Suppressor macrophage (primary cell): ENCODE results near the gene MAP1B.
A peak's percentile ranks its signal among the peaks of the same experiment; 100 is the strongest.
"Not testable (repeated sequence)": the region's sequence is repeated elsewhere in the genome, so short reads cannot be mapped to it uniquely, and the experiment has no call there.

Experiments
- DNase-seq, 4 experiments: peaks; one replicate each; pipeline ENCODE4 v3.0.0-alpha.2; 2020 to 2022

Gene MAP1B

DNA sequence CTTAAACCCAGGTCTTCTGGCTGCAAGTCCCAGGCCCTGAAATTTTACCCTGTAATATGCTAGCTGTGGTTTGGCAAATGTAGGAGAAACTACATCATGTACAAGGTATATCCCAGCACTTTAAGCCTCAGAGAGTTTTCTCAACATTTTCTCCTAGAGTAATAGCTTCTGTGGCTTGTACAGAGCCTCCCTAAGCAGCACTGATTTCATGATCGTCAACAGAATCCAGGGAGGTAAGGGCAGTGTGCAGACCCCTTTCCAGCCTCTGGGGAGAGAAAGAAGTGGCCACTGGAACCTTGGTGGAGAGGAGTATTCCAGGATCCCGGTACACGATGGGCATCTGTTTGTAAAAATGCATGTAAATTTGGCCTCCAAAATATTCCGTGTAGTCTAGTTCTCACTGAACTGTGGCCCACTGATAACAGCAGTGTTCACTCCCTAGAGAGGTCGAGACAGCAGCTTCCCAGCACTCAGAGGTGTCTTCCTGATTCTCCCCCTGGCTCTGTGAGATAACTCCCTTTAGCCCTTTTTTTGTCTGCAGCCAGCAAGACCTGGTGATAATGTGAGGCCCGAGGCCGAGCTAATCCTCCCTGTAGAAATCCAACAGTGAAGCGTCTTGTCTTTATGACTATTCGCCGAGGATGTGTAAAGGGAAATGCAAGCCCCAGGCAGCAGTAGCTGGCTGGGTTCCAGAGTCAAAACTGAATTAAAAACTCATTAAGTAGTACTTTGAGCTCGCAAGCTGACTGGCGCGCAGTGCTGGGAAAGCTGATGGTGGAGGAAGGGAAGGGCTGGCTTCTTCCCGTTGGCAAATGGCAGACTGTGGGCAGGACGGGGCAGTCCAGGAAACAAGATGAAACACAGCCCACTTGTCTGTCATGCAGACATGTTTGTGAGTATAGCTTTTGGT lies 59.0 kb downstream of the MAP1B start:
- peak in 3 of 4 experiments; percentile 3 to 5 (median 5) for DNase-seq

DNA sequence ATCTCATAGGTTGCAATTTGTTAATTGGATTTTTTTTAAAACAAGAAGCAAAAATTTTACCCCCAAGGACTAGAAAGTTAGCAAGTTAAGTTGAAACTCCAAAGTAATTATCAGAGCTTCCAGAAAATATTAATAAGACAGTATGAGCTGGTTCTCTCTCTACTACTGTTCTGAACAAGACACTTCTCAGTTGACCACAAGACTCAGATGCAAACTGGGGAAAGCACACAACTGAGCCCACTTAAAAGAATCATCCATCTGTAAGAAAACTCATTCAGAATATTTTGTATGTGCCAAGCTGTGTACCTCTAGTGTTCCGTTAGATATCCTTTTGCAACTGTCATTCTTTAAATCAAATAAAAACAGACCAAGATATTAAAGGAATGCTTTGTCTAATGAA lies 60.0 kb downstream of the MAP1B start:
- DNase-seq: no peak

DNA sequence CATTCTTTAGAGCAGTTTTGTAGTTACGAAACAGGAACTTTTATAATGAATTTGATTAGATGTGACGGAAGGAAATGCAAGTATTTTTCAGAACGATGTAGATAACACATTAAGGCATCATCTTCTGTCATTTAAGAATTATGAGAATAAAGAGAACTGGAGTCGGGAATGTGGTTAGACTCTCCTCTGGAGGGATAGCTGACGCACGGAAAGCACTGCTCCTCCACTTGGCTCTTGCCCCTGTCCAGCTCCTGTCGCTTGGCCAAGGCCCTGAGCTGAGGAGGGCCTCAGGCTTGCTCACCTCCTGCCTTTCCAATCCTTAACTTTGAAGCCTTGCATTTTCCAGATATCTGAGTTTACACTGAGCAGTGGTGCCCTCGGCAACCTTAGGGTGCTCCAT lies 60.5 kb downstream of the MAP1B start:
- no peak for DNase-seq

DNA sequence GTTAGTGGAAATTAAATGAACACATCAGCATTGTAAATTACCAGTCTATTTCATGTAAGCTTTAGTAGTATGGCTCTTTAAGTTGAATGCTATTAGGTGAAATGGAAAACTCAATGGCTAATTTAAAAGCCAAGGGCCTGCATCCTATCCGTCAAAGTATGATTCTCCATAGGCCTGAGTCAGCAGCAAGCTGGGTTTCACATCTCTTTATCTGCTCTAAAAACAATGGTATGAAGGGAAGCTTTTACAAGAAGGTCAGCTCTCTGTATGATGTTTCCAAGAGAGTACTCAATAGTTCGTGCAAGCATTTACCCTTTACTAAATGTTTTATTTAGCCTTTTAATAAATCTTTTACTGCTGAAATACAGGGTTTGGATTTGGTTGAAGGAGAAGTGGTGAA lies 62.8 kb downstream of the MAP1B start:
- DNase-seq: no peak

DNA sequence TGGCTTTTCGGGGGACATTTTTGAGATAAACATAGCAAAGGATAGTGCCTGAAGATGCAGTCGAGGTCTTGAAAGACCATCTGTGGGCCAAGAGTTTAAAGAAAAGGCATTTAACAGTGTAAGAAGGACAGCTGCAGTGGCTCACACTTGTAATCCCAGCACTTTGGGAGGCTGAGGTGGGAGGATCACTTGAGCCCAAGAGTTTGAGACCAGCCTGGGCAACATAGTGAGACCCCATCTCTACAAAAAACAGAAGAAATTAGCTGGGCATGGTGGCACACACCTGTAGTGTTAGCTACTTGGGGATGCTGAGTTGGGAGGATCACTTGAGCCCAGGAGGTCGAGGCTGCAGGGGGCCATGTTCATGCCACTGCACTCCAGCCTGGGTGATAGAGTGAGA lies 63.9 kb downstream of the MAP1B start:
- not testable (repeated sequence) for DNase-seq

DNA sequence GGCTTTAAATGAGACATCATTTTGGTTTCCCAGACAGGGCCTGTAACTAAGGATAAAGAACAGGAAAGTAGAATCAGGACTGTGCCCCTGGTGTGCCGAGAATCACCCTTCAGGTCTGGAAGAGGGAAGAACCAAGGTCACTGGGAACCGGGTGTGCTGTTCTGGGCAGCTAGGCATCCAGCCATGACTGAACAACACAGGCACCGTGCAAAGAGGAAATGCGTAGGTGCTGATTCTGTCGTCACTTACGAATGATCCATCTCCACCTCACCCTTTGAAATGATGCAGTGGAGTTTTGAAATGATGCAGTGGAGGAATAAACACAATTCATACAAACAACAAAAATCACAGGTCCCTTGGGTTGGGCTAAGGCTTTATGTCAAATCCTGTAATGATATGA lies 64.4 kb downstream of the MAP1B start:
- peak in 1 of 4 experiments; percentile 3 for DNase-seq

DNA sequence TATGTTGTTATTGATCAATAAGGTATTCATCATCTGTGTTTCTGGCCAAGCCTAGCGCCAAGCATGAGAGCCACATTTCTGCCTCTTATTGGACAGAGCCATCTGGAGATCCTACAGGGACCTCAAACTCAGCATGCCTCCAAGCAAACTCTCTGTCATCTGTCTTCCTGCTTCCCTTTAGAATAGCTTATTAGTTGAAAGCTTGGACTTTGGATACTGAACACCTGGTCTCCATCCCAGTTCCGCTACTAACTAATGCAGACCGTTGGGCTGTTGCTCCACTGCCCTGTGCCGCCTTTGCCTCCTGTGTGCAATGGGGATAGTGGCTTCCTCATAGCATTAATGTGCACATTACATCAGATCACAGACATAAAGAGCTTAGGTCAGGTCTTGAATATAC lies 65.5 kb downstream of the MAP1B start:
- DNase-seq: no peak

DNA sequence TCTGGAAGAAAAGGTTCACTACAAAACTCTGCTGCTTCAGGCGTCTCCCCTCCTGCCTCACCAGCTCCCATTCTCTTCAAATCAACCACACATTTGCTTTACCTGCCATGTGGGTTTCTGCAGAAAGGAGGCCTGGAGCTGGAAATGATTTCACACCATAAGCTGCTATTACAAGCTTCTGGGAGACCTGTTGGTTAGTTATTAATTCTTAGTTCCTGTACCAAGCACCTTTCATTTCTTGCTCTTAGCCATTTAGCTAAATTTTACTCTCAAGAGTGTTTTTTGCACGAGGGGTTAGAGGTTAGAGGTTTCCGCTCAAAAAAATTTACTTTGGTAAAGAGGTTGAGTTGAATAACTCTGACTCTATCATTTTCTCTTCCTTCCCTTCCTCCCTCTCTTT lies 70.3 kb downstream of the MAP1B start:
- no peak for DNase-seq

DNA sequence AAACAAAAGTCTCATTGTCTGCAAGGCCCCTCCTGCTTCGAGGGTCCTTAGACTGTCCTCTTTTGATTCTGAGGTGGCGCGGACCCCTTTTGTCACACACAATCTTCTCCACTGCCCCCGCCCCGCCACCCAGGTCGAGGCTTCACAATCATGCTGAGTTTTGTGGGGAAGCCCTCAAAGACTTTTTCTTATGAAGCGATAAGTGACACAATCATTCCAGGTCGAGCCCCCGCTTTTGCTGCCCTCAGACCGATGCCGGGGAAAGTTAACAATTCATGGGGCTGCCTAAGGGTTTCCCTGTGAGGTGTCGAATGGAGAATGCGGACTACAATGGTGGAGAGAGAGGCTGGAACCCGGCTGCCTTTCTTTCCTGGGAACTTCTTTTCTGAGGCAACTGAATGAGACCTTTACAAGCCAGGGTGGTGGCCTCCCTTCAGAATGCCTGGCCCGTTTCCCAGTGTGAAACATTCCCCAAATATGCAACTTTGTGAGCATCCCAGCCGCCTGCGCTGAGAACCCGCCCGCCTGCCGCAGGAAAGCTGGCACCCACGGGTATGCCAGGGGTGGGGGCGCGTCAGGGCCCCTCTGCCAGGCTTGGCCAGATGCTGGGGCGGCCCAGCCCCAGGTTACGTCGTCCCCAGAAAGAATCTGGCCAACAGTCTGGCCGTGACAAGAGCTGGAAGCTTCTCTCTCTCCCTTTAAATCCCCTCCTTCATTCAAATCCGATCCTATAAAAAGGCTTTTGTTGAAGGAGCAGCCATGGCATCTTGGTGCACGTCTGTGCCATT lies 71.9 kb downstream of the MAP1B start:
- no peak for DNase-seq

DNA sequence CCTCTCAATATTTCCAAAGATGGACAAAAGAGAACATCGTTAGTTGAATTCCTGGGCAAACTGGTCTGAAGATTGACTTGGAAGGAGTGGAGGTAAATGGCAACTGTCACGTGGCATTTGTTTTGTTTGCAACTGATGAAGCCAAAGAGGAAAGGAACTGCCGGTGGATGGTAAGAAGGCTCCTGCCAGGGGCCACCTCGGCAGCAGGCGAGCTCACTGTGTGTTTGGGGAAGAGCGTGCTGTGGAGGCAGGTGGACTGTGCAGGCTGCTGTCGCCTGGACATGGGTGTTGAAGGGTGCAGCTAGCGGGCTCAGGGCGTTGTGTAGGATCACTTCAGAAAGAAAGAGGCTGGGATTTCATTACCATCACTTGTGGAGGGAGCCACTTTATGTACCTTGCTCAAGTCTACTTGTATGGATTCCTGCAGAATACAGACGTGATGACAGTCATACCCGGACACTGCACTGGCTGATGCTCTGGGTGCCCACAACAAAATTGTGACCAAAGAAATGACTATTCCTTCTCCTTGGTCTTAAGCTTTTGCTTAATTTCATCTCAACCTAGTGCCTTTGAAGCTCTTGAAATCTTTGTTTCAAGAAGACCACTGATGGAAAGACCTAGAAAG lies 72.7 kb downstream of the MAP1B start:
- no peak for DNase-seq

DNA sequence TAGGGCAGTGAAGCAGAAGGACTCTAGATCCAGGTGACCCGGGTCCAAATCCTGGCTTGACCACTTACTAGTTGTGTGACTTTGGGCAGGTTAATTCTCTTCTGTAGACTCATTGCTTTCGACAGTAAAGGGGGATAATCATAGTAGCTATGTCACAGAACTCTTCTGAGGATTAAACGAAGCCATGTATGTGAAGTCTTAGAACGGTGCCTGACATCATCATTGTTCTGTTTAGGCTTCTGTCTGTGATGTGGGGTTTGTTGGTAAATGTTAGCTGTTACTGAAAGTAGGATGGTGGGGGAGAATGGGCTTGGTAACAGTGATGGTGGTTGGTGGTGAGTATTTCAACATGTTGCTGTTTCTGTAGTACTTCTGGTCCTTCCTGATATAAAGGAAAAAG lies 73.7 kb downstream of the MAP1B start:
- no peak for DNase-seq

DNA sequence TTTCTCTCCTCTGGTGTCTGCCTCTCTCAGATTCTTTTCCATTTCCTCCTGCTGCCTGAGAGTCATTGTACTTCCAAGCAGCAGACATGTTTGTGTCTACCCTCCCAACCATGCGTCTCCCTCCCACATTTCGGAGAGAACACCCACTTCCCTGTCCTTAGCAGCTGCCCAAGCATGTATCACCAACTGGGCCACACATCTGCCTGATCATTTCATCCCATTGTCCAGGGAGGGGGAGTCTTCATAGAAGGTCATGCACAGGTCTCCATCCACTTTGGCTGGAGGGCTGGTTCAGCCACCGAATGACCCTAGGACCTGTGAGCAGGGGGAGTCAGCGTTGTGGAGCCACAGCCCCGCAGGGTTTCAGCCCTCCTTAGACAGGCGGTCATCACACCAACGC lies 75.4 kb downstream of the MAP1B start:
- DNase-seq: no peak

DNA sequence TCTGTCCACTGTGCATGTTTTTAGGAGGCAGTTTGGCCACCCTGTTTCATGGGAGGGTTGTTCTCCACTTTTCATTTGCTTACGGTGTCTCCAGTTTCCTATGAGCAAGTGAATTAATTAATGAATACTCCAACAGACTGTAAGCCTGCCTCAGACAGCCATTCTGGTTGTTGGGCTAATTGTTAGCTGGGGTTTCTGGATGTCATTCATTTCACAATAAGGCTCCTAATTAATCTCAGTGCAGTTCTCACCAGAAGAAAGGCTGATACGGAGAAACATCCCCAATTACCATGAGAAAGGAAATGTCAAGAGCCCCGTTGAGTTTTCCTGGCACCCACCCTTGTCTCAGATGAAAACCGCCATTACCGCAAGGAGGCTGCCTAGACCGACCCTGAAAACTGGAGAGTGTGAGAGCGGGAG lies 75.8 kb downstream of the MAP1B start:
- DNase-seq: no peak

DNA sequence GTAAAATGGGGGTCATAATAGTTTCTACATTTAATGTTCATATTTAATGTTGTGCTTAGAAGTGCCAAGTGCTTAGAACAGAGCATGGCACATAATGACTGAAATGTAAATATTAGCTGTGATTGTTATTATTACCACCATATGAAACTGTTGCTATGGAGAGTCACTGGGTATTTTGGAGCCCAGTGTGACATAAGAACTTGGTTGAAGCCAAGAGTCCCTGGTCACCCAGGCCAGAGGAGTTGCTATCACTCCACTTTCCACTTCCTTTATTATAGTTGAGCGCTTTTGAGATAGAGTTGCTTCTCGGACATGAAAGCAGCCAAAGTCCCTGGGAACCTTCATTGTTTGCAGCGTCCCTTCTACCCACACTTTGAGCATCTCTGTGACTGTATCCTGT lies 77.1 kb downstream of the MAP1B start:
- no peak for DNase-seq

DNA sequence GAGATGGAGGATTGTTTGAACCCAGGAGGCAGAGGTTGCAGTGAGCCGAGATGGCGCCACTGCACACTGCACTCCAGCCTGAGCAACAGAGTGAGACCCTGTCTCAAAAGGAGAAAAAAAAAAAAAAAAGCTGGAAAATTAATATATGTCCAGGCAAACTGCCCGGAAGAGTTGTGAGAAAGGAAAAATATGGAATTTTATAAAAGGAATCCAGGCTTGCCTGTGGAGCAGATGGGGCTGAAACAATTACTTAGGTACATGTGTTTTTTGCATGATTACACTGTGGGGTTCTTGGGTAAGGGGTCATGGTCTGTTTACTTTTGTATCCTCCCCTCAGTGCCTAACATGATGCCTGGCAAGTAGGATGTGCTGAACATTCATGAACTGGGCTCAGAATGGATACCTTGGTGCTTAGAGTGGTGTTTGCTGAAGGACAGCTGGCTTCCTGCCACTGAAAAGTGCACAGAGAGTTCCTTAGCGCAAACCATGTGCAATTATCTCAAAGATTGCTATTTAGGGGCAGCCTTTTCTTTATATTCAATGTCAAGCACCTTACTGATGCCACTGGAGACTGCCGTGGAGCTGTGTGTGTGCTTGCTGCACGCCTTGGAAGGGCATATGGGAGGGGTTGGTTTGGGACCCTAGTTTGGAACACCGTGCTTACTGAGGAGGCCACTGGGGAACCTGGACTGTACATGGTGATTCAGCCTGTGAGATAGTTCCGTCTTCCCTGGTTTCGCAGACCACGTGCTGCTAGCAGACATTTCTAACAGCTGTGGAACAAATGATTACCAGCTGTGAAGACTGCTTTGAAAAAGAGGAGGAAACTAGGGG lies 78.4 kb downstream of the MAP1B start:
- DNase-seq: no peak

DNA sequence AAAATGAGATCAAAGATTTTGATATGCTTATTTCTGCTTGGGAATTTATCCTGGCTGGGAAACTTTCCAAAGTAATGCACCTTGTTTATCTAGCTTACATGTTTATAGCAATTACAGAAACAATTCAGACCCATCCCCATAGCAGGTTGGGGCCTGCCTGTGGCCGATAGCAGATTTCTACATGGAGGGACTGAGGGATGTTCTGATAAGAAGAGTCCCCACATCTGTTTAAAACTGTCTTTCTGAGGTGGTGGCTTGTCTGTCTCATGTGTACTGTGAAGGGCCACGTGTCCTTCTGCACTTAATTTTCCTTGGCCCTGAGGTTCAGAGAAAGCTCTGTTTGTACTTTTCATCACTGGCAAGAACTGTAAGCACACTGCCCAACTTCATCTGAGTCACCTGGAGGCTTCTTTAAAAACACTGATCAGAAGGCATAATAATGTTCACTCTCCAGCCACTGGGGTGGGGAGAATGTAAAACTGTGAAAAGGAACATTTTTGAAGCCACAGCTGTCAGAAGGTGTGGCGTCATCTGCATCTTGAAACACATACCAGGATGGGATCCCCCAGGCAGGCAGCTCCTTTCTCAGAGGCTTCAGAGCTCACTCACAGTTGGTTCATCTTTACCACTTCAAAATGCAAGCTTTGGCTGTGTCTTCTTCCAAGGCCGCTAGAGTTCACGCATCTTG lies 80.3 kb downstream of the MAP1B start:
- no peak for DNase-seq

DNA sequence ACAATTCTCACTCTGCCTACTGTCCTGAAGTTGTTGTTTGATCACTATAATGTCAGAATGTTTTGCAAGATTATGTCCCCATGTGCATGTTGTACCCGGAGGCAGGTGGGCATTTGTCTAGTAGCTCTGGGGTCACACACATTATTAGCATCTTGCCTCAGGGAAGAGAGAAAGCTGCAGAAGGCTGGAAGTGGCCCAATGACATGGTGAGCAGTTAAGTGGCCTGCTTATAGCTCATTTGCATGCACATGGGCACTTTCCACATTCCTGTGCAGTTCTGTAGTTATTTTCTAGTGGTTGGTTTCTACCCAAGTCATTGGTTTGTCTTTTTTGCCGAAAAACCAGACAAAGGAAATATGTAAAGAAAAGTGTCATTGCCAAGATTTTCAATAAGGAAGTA lies 80.9 kb downstream of the MAP1B start:
- no peak for DNase-seq

DNA sequence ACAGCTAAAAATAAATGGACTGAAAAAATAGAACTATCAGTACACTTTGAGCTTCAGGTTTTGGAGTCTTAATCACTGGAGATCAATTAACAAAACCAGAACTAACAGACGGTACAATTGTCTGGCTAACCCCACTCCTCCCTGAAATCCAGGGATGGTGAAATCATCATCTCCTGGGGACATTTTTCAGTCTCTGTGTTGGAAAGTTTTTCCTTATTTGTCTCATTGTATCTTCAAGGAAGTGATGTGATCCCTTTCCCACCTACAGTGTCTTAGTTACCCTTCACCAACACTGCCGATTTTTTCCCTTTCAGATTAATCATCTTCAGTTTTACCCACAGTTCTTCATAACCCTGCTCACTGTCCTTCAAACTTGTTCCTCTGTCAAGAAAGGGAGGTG lies 81.9 kb downstream of the MAP1B start:
- no peak for DNase-seq

DNA sequence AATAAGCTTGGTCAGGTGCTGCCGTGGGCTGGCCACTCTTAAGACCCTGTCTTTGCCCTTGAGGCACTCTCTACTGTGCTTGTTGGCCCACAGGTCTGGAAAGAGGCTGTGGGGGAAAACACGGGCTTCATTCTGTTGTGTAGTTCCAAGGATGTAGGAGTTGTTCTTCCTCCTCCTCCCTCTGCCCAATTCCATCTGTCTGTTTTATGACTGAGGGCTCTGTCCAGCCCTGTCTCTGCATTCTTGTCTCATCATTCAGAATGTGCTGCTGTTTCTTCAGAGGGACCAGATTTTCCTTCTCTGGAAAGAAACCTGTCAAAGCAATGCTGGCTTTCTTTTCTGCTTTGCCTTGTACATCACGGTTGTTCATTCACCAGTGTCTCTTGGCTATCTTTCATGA lies 84.1 kb downstream of the MAP1B start:
- no peak for DNase-seq

DNA sequence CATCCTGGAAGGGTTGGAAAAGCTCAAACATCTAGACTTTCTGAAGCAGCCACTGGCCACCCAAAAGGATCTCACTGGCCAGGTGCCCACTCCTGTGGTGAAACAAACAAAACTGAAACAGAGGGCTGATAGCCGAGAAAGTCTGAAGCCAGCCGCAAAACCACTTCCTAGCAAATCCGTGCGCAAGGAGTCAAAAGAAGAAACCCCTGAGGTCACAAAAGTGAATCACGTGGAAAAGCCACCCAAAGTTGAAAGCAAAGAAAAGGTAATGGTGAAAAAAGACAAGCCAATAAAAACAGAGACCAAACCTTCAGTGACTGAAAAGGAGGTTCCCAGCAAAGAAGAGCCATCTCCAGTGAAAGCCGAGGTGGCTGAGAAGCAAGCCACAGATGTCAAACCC lies 87.6 kb downstream of the MAP1B start:
- no peak for DNase-seq

DNA sequence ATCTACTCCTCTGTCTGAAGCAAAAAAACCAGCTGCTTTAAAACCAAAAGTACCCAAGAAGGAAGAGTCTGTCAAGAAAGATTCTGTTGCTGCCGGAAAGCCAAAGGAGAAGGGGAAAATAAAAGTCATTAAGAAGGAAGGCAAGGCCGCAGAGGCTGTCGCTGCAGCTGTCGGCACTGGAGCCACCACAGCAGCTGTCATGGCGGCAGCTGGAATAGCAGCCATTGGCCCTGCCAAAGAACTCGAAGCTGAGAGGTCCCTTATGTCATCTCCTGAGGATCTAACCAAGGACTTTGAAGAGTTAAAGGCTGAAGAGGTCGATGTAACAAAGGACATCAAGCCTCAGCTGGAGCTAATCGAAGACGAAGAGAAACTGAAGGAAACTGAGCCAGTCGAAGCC lies 88.3 kb downstream of the MAP1B start:
- no peak for DNase-seq

DNA sequence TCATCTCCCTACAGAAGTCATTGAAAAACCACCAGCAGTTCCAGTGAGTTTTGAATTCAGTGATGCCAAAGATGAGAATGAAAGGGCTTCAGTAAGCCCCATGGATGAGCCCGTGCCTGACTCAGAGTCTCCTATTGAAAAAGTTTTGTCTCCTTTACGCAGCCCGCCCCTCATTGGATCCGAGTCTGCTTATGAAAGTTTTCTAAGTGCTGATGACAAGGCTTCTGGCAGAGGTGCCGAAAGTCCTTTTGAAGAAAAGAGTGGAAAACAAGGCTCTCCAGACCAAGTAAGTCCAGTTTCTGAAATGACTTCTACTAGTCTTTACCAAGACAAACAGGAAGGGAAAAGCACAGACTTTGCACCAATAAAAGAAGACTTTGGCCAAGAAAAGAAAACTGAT lies 90.1 kb downstream of the MAP1B start:
- DNase-seq: no peak
